ENCODE results near the gene TBC1D22A. TPM values are rescaled to one million over a fixed set of nuclear protein-coding genes. Genes with fewer than 3 reads are reported as not detected.

TBC1D22A gene
- polyA plus RNA-seq, 2 donors: 15.1 to 17.4 TPM

- Histone ChIP-seq H3K27me3 (ENCODE audit: control insufficient read depth in 1 of 2, insufficient read depth in 2 of 2, low read length in 2 of 2) (no peaks in the 10 kb centered on the region), H3K36me3 (ENCODE audit: control insufficient read depth in 2 of 2, insufficient read depth in 2 of 2, low read length in 1 of 2) (peaks cover 0 to 3% of the 10 kb centered on the region in 2 donors), H3K4me1 (ENCODE audit: control insufficient read depth in 2 of 2, insufficient read depth in 2 of 2, low read length in 1 of 2) (peaks cover 0 to 2% of the 10 kb centered on the region in 2 donors), H3K27ac (ENCODE audit: low read depth in 2 of 2, low read length in 1 of 2) (no peak overlapping the region), H3K9me3 (ENCODE audit: control insufficient read depth in 2 of 2, insufficient read depth in 1 of 2, low read depth in 1 of 2, low read length in 1 of 2) (no peaks in the 10 kb centered on the region), H3K4me3 (ENCODE audit: low read depth in 1 of 2, low read length in 2 of 2) (no peak overlapping the region)
- 84 to 85% methylated on average over 8 of the region's 8 CpGs for WGBS, 2 donors
These were observed 104.1 kb downstream of the TBC1D22A start for GRCh38 chr22:46866591-46866990.

GRCh38 chr22:46867106-46867505, 104.7 kb downstream of the TBC1D22A start:
- WGBS, 2 donors: 91 to 96% methylated on average over 4 of the region's 4 CpGs

GRCh38 chr22:46869329-46869728, 106.9 kb downstream of the TBC1D22A start:
- Histone ChIP-seq H3K27ac (ENCODE audit: low read depth in 2 of 2, low read length in 1 of 2) (no peak overlapping the region), H3K36me3 (ENCODE audit: control insufficient read depth in 2 of 2, insufficient read depth in 2 of 2, low read length in 1 of 2) (no peaks in the 10 kb centered on the region), H3K4me3 (ENCODE audit: low read depth in 1 of 2, low read length in 2 of 2) (no peak overlapping the region), H3K27me3 (ENCODE audit: control insufficient read depth in 1 of 2, insufficient read depth in 2 of 2, low read length in 2 of 2) (no peaks in the 10 kb centered on the region), H3K9me3 (ENCODE audit: control insufficient read depth in 2 of 2, insufficient read depth in 1 of 2, low read depth in 1 of 2, low read length in 1 of 2) (no peaks in the 10 kb centered on the region), H3K4me1 (ENCODE audit: control insufficient read depth in 2 of 2, insufficient read depth in 2 of 2, low read length in 1 of 2) (no peaks in the 10 kb centered on the region)
- WGBS, 2 donors: 88 to 91% methylated on average over 5 of the region's 5 CpGs

More at GRCh38 chr22:46867106-46867505, 104.7 kb downstream of the TBC1D22A start:
- no peaks in the 10 kb centered on the region for H3K9me3 ChIP-seq (ENCODE audit: control insufficient read depth in 2 of 2, insufficient read depth in 1 of 2, low read depth in 1 of 2, low read length in 1 of 2)
- peaks cover 0 to 3% of the 10 kb centered on the region in 2 donors for H3K36me3 ChIP-seq (ENCODE audit: control insufficient read depth in 2 of 2, insufficient read depth in 2 of 2, low read length in 1 of 2)
- H3K4me3 ChIP-seq (ENCODE audit: low read depth in 1 of 2, low read length in 2 of 2): no peak overlapping the region
- no peaks in the 10 kb centered on the region for H3K27me3 ChIP-seq (ENCODE audit: control insufficient read depth in 1 of 2, insufficient read depth in 2 of 2, low read length in 2 of 2)
- no peak overlapping the region for H3K27ac ChIP-seq (ENCODE audit: low read depth in 2 of 2, low read length in 1 of 2)
- no peaks in the 10 kb centered on the region for H3K4me1 ChIP-seq (ENCODE audit: control insufficient read depth in 2 of 2, insufficient read depth in 2 of 2, low read length in 1 of 2)

GRCh38 chr22:46869831-46870441, 107.5 kb downstream of the TBC1D22A start:
- Histone ChIP-seq H3K27ac (ENCODE audit: low read depth in 2 of 2, low read length in 1 of 2) (no peak overlapping the region), H3K4me1 (ENCODE audit: control insufficient read depth in 2 of 2, insufficient read depth in 2 of 2, low read length in 1 of 2) (no peaks in the 10 kb centered on the region), H3K27me3 (ENCODE audit: control insufficient read depth in 1 of 2, insufficient read depth in 2 of 2, low read length in 2 of 2) (no peaks in the 10 kb centered on the region), H3K36me3 (ENCODE audit: control insufficient read depth in 2 of 2, insufficient read depth in 2 of 2, low read length in 1 of 2) (no peaks in the 10 kb centered on the region), H3K9me3 (ENCODE audit: control insufficient read depth in 2 of 2, insufficient read depth in 1 of 2, low read depth in 1 of 2, low read length in 1 of 2) (no peaks in the 10 kb centered on the region), H3K4me3 (ENCODE audit: low read depth in 1 of 2, low read length in 2 of 2) (no peak overlapping the region)
- 77 to 83% methylated on average over 1 of the region's 1 CpG for WGBS, 2 donors

GRCh38 chr22:46871826-46872225, 109.4 kb downstream of the TBC1D22A start:
- WGBS, 2 donors: 95 to 97% methylated on average over 2 of the region's 2 CpGs
- Histone ChIP-seq H3K27me3 (ENCODE audit: control insufficient read depth in 1 of 2, insufficient read depth in 2 of 2, low read length in 2 of 2) (no peaks in the 10 kb centered on the region), H3K36me3 (ENCODE audit: control insufficient read depth in 2 of 2, insufficient read depth in 2 of 2, low read length in 1 of 2) (no peaks in the 10 kb centered on the region), H3K27ac (ENCODE audit: low read depth in 2 of 2, low read length in 1 of 2) (no peak overlapping the region), H3K4me3 (ENCODE audit: low read depth in 1 of 2, low read length in 2 of 2) (no peak overlapping the region), H3K4me1 (ENCODE audit: control insufficient read depth in 2 of 2, insufficient read depth in 2 of 2, low read length in 1 of 2) (no peaks in the 10 kb centered on the region), H3K9me3 (ENCODE audit: control insufficient read depth in 2 of 2, insufficient read depth in 1 of 2, low read depth in 1 of 2, low read length in 1 of 2) (no peaks in the 10 kb centered on the region)

- no peaks in the 10 kb centered on the region for H3K4me1 ChIP-seq (ENCODE audit: control insufficient read depth in 2 of 2, insufficient read depth in 2 of 2, low read length in 1 of 2)
- no peak overlapping the region for H3K4me3 ChIP-seq (ENCODE audit: low read depth in 1 of 2, low read length in 2 of 2)
- WGBS, 2 donors: 80 to 84% methylated on average over 4 of the region's 4 CpGs
- no peaks in the 10 kb centered on the region for H3K27me3 ChIP-seq (ENCODE audit: control insufficient read depth in 1 of 2, insufficient read depth in 2 of 2, low read length in 2 of 2)
- H3K36me3 ChIP-seq (ENCODE audit: control insufficient read depth in 2 of 2, insufficient read depth in 2 of 2, low read length in 1 of 2): peaks cover 0 to 4% of the 10 kb centered on the region in 2 donors
- no peak overlapping the region for H3K27ac ChIP-seq (ENCODE audit: low read depth in 2 of 2, low read length in 1 of 2)
- no peaks in the 10 kb centered on the region for H3K9me3 ChIP-seq (ENCODE audit: control insufficient read depth in 2 of 2, insufficient read depth in 1 of 2, low read depth in 1 of 2, low read length in 1 of 2)
These were observed 112.6 kb downstream of the TBC1D22A start for GRCh38 chr22:46875089-46875488.

- no peaks in the 10 kb centered on the region for H3K4me1 ChIP-seq (ENCODE audit: control insufficient read depth in 2 of 2, insufficient read depth in 2 of 2, low read length in 1 of 2)
- 86 to 92% methylated on average over 7 of the region's 7 CpGs for WGBS, 2 donors
- H3K27ac ChIP-seq (ENCODE audit: low read depth in 2 of 2, low read length in 1 of 2): no peak overlapping the region
- no peaks in the 10 kb centered on the region for H3K27me3 ChIP-seq (ENCODE audit: control insufficient read depth in 1 of 2, insufficient read depth in 2 of 2, low read length in 2 of 2)
- H3K4me3 ChIP-seq (ENCODE audit: low read depth in 1 of 2, low read length in 2 of 2): no peak overlapping the region
- no peaks in the 10 kb centered on the region for H3K9me3 ChIP-seq (ENCODE audit: control insufficient read depth in 2 of 2, insufficient read depth in 1 of 2, low read depth in 1 of 2, low read length in 1 of 2)
- H3K36me3 ChIP-seq (ENCODE audit: control insufficient read depth in 2 of 2, insufficient read depth in 2 of 2, low read length in 1 of 2): peaks cover 0 to 4% of the 10 kb centered on the region in 2 donors
These were observed 114.0 kb downstream of the TBC1D22A start for GRCh38 chr22:46876357-46876934.

GRCh38 chr22:46878191-46878948, 115.9 kb downstream of the TBC1D22A start:
- H3K9me3 ChIP-seq (ENCODE audit: control insufficient read depth in 2 of 2, insufficient read depth in 1 of 2, low read depth in 1 of 2, low read length in 1 of 2): no peaks in the 10 kb centered on the region
- 90 to 91% methylated on average over 11 of the region's 11 CpGs for WGBS, 2 donors
- peaks cover 0 to 3% of the 10 kb centered on the region in 2 donors for H3K4me1 ChIP-seq (ENCODE audit: control insufficient read depth in 2 of 2, insufficient read depth in 2 of 2, low read length in 1 of 2)
- H3K36me3 ChIP-seq (ENCODE audit: control insufficient read depth in 2 of 2, insufficient read depth in 2 of 2, low read length in 1 of 2): peaks cover 5 to 6% of the 10 kb centered on the region in 2 donors
- no peaks in the 10 kb centered on the region for H3K27me3 ChIP-seq (ENCODE audit: control insufficient read depth in 1 of 2, insufficient read depth in 2 of 2, low read length in 2 of 2)
- H3K27ac ChIP-seq (ENCODE audit: low read depth in 2 of 2, low read length in 1 of 2): no peak overlapping the region
- no peak overlapping the region for H3K4me3 ChIP-seq (ENCODE audit: low read depth in 1 of 2, low read length in 2 of 2)

- WGBS, 2 donors: 81 to 85% methylated on average over 7 of the region's 7 CpGs
These were observed 116.6 kb downstream of the TBC1D22A start for GRCh38 chr22:46879083-46879482.

More at GRCh38 chr22:46879083-46879482, 116.6 kb downstream of the TBC1D22A start:
- H3K4me3 ChIP-seq (ENCODE audit: low read depth in 1 of 2, low read length in 2 of 2): no peak overlapping the region
- no peak overlapping the region for H3K27ac ChIP-seq (ENCODE audit: low read depth in 2 of 2, low read length in 1 of 2)
- peaks cover 5 to 9% of the 10 kb centered on the region in 2 donors for H3K36me3 ChIP-seq (ENCODE audit: control insufficient read depth in 2 of 2, insufficient read depth in 2 of 2, low read length in 1 of 2)
- no peaks in the 10 kb centered on the region for H3K9me3 ChIP-seq (ENCODE audit: control insufficient read depth in 2 of 2, insufficient read depth in 1 of 2, low read depth in 1 of 2, low read length in 1 of 2)
- no peaks in the 10 kb centered on the region for H3K27me3 ChIP-seq (ENCODE audit: control insufficient read depth in 1 of 2, insufficient read depth in 2 of 2, low read length in 2 of 2)
- peaks cover 0 to 3% of the 10 kb centered on the region in 2 donors for H3K4me1 ChIP-seq (ENCODE audit: control insufficient read depth in 2 of 2, insufficient read depth in 2 of 2, low read length in 1 of 2)
